Rectal smooth muscle tissue (tissue), 1 donor: ENCODE measurements around the gene CDH6.

Experiments used
- H3K27ac ChIP-seq: one replicate; pipeline ENCODE4 v1.7.0; 2013; ENCODE audit warnings: low read depth, low read length, inconsistent platforms
- H3K27me3 ChIP-seq: one replicate; pipeline ENCODE4 v1.7.0; 2013; ENCODE audit warnings: low read length; ENCODE audit not compliant: control insufficient read depth, insufficient read depth
- H3K36me3 ChIP-seq: one replicate; pipeline ENCODE4 v1.7.0; 2013; ENCODE audit warnings: low read length; ENCODE audit not compliant: control insufficient read depth, insufficient read depth
- H3K4me1 ChIP-seq: one replicate; pipeline ENCODE4 v1.7.0; 2013; ENCODE audit warnings: low read length; ENCODE audit not compliant: control insufficient read depth, insufficient read depth
- H3K4me3 ChIP-seq: one replicate; pipeline ENCODE4 v1.7.0; 2013; ENCODE audit warnings: low read length
- H3K9ac ChIP-seq: one replicate; pipeline ENCODE4 v1.7.0; 2013; ENCODE audit warnings: low read length

Gene CDH6

DNA sequence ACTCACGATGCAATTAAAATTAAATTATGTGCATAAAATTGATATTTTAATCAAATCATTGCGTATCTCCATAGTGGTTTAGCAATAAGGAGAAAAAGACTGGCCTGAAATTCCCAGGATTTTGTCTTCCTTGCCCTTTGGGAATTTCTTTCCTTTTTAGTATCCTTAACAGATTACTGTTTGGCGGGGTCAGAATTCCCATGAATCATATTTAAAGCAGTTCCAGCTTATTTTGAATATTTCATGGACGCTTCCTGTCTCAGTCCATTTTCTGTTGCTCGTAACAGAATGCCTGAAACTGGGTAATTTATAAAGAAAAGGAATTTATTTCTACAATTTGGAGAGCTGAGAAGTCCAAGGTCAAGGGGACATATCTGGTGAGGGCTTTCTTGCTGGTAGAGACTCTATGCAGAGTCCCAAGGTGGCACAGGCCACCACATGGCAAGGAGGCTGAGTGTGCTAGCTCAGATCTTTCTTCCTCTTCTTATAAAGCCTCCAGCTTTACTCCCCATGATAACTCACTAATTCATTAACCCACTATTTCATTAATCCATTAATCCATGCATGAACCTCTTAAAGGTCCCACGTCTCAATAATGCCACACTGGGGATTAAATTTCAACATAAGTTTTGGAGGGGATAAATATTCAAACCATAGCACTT lies 37.8 kb downstream of the CDH6 start:
- Histone ChIP-seq H3K27me3 (no peaks in the 10 kb centered on the region), H3K4me3 (no peak overlapping the region), H3K9ac (no peak overlapping the region), H3K4me1 (no peaks in the 10 kb centered on the region), H3K36me3 (no peaks in the 10 kb centered on the region), H3K27ac (no peak overlapping the region)

- no peak overlapping the region for H3K27ac ChIP-seq
- no peak overlapping the region for H3K9ac ChIP-seq
- no peaks in the 10 kb centered on the region for H3K4me1 ChIP-seq
- H3K4me3 ChIP-seq, result no peak overlapping the region
- no peaks in the 10 kb centered on the region for H3K36me3 ChIP-seq
- no peaks in the 10 kb centered on the region for H3K27me3 ChIP-seq
These were observed 38.9 kb downstream of the CDH6 start for GRCh38 chr5:31232273-31232888.

DNA sequence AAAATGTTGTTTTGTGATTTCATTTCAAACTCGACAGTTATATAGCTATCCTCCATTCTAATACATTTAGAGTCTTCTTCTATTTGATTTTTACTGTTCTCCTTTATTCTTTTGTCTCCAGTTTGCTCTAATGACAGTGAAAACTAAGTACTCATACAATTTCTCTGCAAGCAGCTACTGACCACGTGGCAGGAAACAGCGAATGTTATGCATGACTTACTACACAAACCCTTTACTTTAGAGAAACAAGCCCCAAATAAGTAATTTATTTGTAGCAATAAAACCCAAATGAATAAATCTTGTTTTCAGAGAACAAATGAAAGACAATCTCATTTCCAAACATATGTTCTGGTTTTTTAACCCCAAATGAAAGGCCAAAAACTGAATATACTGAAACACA lies 41.9 kb downstream of the CDH6 start:
- no peaks in the 10 kb centered on the region for H3K4me1 ChIP-seq
- no peaks in the 10 kb centered on the region for H3K36me3 ChIP-seq
- no peaks in the 10 kb centered on the region for H3K27me3 ChIP-seq
- no peak overlapping the region for H3K27ac ChIP-seq
- H3K9ac ChIP-seq, result no peak overlapping the region
- no peak overlapping the region for H3K4me3 ChIP-seq

DNA sequence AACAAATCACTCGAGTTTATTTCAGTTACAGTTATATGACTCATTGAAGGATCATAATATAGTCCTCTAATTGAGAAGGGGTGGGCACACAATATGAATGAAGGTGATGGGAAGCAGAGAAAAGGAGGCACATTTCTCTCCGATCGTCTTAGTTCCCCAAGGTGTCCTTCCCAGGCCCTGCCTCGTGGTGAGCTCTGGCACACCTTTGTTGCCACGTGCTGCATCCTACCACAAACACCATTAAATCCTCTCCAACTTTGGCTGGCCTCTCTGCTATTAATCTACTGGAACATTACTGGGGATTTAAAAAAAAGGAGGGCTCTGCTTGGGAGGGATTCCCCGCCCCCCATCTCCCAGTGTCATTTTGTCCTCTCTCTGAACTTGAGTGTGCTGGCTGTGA lies 42.9 kb downstream of the CDH6 start:
- H3K9ac ChIP-seq, result no peak overlapping the region
- no peak overlapping the region for H3K27ac ChIP-seq
- no peaks in the 10 kb centered on the region for H3K27me3 ChIP-seq
- H3K4me1 ChIP-seq, result no peaks in the 10 kb centered on the region
- no peak overlapping the region for H3K4me3 ChIP-seq
- H3K36me3 ChIP-seq, result no peaks in the 10 kb centered on the region

GRCh38 chr5:31237174-31237573 lies 43.7 kb downstream of the CDH6 start:
- Histone ChIP-seq H3K36me3 (no peaks in the 10 kb centered on the region), H3K27ac (no peak overlapping the region), H3K4me1 (no peaks in the 10 kb centered on the region), H3K27me3 (no peaks in the 10 kb centered on the region), H3K4me3 (no peak overlapping the region), H3K9ac (no peak overlapping the region)

DNA sequence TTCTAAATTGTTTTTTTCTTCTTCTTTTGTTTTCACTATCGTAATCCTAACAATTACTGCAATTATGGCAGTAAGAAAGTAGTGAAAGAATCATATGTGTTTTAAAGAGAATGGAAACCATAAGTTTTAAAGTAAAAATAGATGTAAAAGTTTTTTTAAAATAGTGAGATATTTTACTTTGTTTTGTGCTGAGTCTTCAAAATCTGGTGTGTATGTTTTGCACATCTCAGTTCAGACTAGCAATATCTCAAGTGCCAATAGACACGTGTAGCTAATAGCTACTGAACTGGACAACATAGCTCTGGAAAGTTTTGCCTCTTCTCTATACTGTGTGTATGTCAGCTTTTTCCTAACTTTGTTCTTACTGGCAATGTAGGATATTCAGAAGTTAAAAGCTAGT lies 45.0 kb downstream of the CDH6 start:
- Histone ChIP-seq H3K4me3 (no peak overlapping the region), H3K27ac (no peak overlapping the region), H3K36me3 (no peaks in the 10 kb centered on the region), H3K27me3 (no peaks in the 10 kb centered on the region), H3K4me1 (no peaks in the 10 kb centered on the region), H3K9ac (no peak overlapping the region)

GRCh38 chr5:31244921-31245320 lies 51.4 kb downstream of the CDH6 start:
- Histone ChIP-seq H3K27ac (no peak overlapping the region), H3K4me3 (no peak overlapping the region), H3K36me3 (no peaks in the 10 kb centered on the region), H3K9ac (no peak overlapping the region), H3K4me1 (no peaks in the 10 kb centered on the region), H3K27me3 (no peaks in the 10 kb centered on the region)

DNA sequence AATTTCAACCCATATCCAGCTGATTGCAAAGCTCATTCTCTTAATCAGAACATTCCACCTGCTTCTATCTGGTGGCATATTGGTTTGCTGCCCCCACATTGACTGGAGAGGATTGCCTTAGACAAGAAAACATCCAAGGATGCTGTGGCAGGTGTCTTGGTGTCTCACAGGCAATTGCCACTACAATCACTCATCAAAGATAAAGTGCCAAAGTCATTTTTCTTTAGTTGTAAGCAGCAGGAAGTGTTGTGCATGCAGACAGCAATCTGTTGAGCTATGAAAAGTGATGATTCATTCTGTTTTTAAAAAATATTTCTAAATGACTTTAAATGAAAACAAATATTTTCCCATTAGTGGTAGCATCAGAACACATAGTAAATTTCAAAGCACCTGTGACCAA lies 53.9 kb downstream of the CDH6 start:
- no peak overlapping the region for H3K9ac ChIP-seq
- no peaks in the 10 kb centered on the region for H3K27me3 ChIP-seq
- no peaks in the 10 kb centered on the region for H3K36me3 ChIP-seq
- H3K4me1 ChIP-seq, result no peaks in the 10 kb centered on the region
- no peak overlapping the region for H3K4me3 ChIP-seq
- H3K27ac ChIP-seq, result no peak overlapping the region

GRCh38 chr5:31250201-31250600 lies 56.7 kb downstream of the CDH6 start:
- Histone ChIP-seq H3K4me1 (no peaks in the 10 kb centered on the region), H3K36me3 (no peaks in the 10 kb centered on the region), H3K4me3 (no peak overlapping the region), H3K27me3 (no peaks in the 10 kb centered on the region), H3K27ac (no peak overlapping the region), H3K9ac (no peak overlapping the region)

DNA sequence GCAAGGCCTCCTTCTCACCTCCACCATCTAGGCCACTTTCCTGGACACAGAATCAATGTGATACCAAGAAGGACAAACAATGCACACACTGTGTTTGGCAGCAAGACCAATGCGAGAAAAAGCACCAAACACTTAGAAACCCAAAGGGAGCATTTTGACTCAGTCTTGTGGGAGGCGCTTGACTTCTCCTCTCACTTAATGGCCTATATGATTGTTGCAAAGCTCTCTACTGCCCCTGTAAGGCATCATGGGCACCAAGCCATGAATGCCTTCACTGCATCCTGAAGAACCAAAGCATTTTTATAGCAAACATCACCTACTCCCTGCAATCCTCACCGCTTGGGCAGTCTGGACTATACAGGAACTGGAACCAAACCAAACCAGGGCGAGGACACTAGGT lies 57.5 kb downstream of the CDH6 start:
- H3K36me3 ChIP-seq, result no peaks in the 10 kb centered on the region
- no peak overlapping the region for H3K4me3 ChIP-seq
- H3K27me3 ChIP-seq, result no peaks in the 10 kb centered on the region
- H3K9ac ChIP-seq, result no peak overlapping the region
- H3K27ac ChIP-seq, result no peak overlapping the region
- no peaks in the 10 kb centered on the region for H3K4me1 ChIP-seq

DNA sequence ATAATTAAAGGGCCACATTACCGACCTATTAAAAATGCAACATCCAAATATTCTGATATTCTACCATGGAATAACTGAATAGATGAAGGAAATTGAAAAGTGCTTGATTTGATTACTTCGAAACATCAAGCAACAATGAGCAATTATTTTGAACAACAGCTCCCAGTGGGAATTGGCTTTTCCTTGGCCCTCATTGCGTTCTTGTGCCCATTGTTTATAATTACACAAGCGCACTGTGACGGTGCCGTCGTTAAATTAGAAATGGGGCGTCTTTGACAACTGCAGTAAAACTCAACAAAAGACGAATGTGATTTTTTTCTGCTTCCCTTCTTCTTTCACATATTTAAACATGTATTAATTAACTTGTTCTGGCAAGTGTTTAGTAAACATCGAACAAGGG lies 61.6 kb downstream of the CDH6 start:
- no peak overlapping the region for H3K27ac ChIP-seq
- H3K27me3 ChIP-seq, result no peaks in the 10 kb centered on the region
- no peaks in the 10 kb centered on the region for H3K4me1 ChIP-seq
- H3K9ac ChIP-seq, result no peak overlapping the region
- no peak overlapping the region for H3K4me3 ChIP-seq
- H3K36me3 ChIP-seq, result no peaks in the 10 kb centered on the region

- H3K9ac ChIP-seq, result no peak overlapping the region
- H3K4me3 ChIP-seq, result no peak overlapping the region
- H3K36me3 ChIP-seq, result no peaks in the 10 kb centered on the region
- H3K27me3 ChIP-seq, result no peaks in the 10 kb centered on the region
- no peak overlapping the region for H3K27ac ChIP-seq
- H3K4me1 ChIP-seq, result no peaks in the 10 kb centered on the region
These were observed 74.8 kb downstream of the CDH6 start for GRCh38 chr5:31268256-31268655.

DNA sequence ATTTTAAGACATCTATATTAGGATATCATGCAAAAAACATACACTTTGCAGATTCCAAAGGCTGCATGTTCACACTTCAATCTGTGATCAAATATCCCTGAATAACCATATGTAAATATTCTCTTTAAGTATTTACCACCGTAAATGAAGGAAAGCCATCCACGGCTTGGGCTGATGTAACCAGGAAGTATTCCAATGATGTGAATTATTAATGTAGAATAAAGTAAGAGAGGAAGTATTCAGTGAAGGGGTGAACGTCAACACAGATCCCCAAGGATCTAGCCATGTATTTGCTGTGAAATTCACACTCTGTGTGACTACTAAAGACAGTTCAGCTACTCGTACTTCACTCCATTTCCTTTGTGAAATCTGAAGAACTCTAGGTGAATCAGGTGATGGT lies 75.2 kb downstream of the CDH6 start:
- no peak overlapping the region for H3K4me3 ChIP-seq
- no peaks in the 10 kb centered on the region for H3K4me1 ChIP-seq
- H3K27me3 ChIP-seq, result no peaks in the 10 kb centered on the region
- H3K27ac ChIP-seq, result no peak overlapping the region
- H3K36me3 ChIP-seq, result no peaks in the 10 kb centered on the region
- H3K9ac ChIP-seq, result no peak overlapping the region
